Heart right ventricle (tissue), 16 donors: ENCODE results near the gene ISCA2. TPM values are rescaled to one million over a fixed set of nuclear protein-coding genes. Genes with fewer than 3 reads are reported as not detected.
"Not testable (repeated sequence)": the region's sequence is repeated elsewhere in the genome, so short reads cannot be mapped to it uniquely, and the experiment has no call there.

Experiments
- ATAC-seq, 8 donors: fragments of 200-7000 bp; cut with Tn5 transposase; one replicate each; pipeline ENCODE4 v1.9.1; 2020; ENCODE audit warnings: mild to moderate bottlenecking in 8 of 8, moderate library complexity in 8 of 8, moderate number of reproducible peaks in 1 of 8
- DNase-seq, 2 donors: peaks; one replicate each; pipeline ENCODE4 v3.0.0-alpha.2; 2020
- H3K27ac ChIP-seq, 10 donors: fragments of 200-600 bp; sonication (generic) in 2 of 10; one replicate each; pipeline versions ENCODE4 v1.5.0 to v1.8.0; 2020 to 2022; ENCODE audit warnings: mild to moderate bottlenecking in 3 of 10
- H3K27me3 ChIP-seq, 7 donors: fragments of 200-600 bp; one replicate each; pipeline ENCODE4 v1.8.0; 2021 to 2022; ENCODE audit warnings: mild to moderate bottlenecking in 2 of 7
- H3K36me3 ChIP-seq, 9 donors: fragments of 200-600 bp; sonication (generic) in 1 of 9; one replicate each; pipeline versions ENCODE4 v1.5.0 to v1.8.0; 2020 to 2022; ENCODE audit warnings: mild to moderate bottlenecking in 2 of 9
- H3K4me1 ChIP-seq, 9 donors: fragments of 200-600 bp; sonication (generic) in 1 of 9; one replicate each; pipeline versions ENCODE4 v1.5.0 to v1.8.0; 2020 to 2022; ENCODE audit warnings: mild to moderate bottlenecking in 4 of 9
- H3K4me3 ChIP-seq, 10 donors: fragments of 200-600 bp; sonication (generic) in 2 of 10; one replicate each; pipeline versions ENCODE4 v1.5.0 to v1.8.0; 2020 to 2022; ENCODE audit warnings: mild to moderate bottlenecking in 7 of 10, moderate library complexity in 2 of 10
- H3K9me3 ChIP-seq, 11 donors: fragments of 200-600 bp in 10 of 11; sonication (generic) in 2 of 11; one replicate each; pipeline versions ENCODE4 v1.5.0 to v1.8.0; 2013 to 2022; ENCODE audit warnings: mild to moderate bottlenecking in 2 of 11, control low read depth in 1 of 11, moderate library complexity in 1 of 11
- WGBS, 2 donors: extraction: QIAGEN DNeasy Blood & Tissue Kit; methylation state at CpG; one replicate each; pipeline ENCODE4 v1.1.7; 2013; ENCODE audit warnings: inconsistent platforms in 1 of 2; 5-methylcytosine and 5-hydroxymethylcytosine counted together
- intact Hi-C, 10 donors: fragments of 100-400 bp; cut with DNase I; formaldehyde crosslinking; loops; one replicate each; pipeline versions ENCODE4 v1.11.1 to v1.14.2; 2022
- polyA plus RNA-seq, 2 donors: library from polyadenylated mRNA; stranded (reverse); fragments of 200-250 nt; gene quantifications; one replicate each; pipeline ENCODE4 v1.2.3, GENCODE V29; 2013
- total RNA-seq, 10 donors: library from RNA; stranded (reverse); fragmentation: NEBNext Ultra II Directional in 3 of 10; extraction: Animal tissue kit (Norgen Biotek cat#: 25700) in 3 of 10; gene quantifications; one replicate each; pipeline versions ENCODE4 v1.2.1 to v1.2.4, GENCODE V29; 2021 to 2023
- TF ChIP-seq, protein P1 (sequence below), 9 donors: fragments of 200-600 bp; sonication (generic) in 2 of 9; IDR thresholded peaks; one replicate each; pipeline versions ENCODE4 v1.5.0 to v1.8.0; 2021 to 2022; ENCODE audit warnings: antibody characterized with exemption in 9 of 9, mild to moderate bottlenecking in 5 of 9, moderate library complexity in 1 of 9
- donor health status: Arrhythmogenic right ventricular cardiomyopathy.
- donor health status: ischemic (EF 13 %, LVEDD 7.1; RV severe dilation, severe dysfunction).
- donor health status: healthy with polysubstance abuse.
- donor health status: DM: no; HTN: yes; CAD: no.
- donor health status: DM: no; HTN: no; CAD: no.
- donor health status: ischemic (EF 25% LVEDD 6.9; RV normal size, moderate dysfunction).
- donor health status: ischemic (EF 25% LVEDD 5.7; RV mildly dilated, moderate dysfunction).
- donor health status: healthy.
- donor health status: DM: yes; HTN: yes; CAD: no.
- donor health status: Ischemic cardiomyopathy.
- donor health status: ischemic (EF 35%, LVEDD 5.7; RV mildly dilated, moderate dysfunction).
- donor health status: nonischemic (EF 11% LVEDD 7.7; RV severe dilation, severe dysfunction).
- donor health status: DM: yes; HTN: yes; CAD: no.
- donor health status: PGD.
- donor health status: ischemic (EF 29% LVEDD 5.4; RV normal size, mild dysfunction).
- donor health status: nonischemic (EF 23%, LVEDD 6.1; RV moderate dilation, normal function).

ISCA2 gene
- total and polyA plus RNA-seq, 12 donors = 20.6 to 44.3 (median 39.9) TPM

DNA sequence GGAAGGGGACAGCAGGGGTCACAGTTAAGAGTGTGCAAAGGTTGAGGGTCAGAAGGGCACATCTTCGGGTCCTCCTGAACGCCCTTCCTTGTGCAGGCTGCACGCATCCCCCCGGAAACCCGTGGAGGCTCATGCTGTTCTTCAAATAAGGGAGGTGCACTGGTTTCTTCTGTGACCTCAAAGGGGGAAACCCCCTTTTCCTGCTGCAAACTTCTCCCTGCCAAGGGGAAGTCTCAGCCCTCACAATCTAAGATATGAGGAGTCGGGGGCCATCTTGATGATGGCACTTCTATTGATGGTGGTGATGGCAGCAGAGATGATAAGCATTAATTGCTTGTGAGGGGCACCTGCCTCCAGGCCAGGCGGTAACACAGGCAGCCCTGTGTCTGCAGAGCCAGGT lies 40.0 kb downstream of the ISCA2 start:
- intact Hi-C loops = loop anchor here in 1 of 10 donors (10.0 kb wide), 1 partner anchor 71 kb away; no protein-coding TSS in a partner anchor

DNA sequence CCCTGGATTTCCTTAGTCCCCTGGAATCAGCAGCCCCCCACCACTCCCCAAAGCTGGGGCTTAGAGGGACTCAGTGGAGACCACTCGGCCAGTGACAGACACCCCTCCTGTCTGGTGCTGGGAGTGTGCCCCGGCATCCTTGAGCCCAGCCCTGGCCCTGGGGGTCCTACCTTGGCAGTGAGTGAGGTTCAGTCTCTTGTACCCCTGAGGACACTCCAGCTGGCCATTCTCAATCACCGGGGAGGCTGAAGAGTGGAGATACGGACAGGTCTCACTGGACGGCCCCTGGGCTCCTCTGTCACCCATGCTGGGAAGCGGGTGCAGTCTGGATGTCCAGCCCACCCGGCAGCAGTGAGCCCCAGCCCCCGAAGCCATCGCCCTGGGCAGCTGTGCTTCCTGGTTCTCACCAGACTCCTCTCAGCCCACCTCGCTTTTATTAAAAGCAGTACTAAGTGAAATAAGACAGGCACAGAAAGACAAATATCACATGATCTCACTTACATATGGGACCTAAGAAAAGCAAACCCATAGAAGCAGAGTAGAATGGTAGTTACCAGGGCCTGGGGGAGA lies 42.3 kb downstream of the ISCA2 start:
- DNase-seq (no peak), ATAC-seq (no peak)
- Histone ChIP-seq H3K27me3 (no peaks in the 10 kb centered on the region), H3K36me3 (peaks cover 0 to 40% (median 0%) of the 10 kb centered on the region in 9 donors), H3K27ac (no peak overlapping the region), H3K4me3 (no peak overlapping the region), H3K4me1 (peaks cover 0 to 5% (median 0%) of the 10 kb centered on the region in 9 donors), H3K9me3 (no peaks in the 10 kb centered on the region)
- WGBS, 2 donors = 82 to 86% methylated on average over 10 of the region's 10 CpGs
- TF ChIP-seq, protein P1, sequence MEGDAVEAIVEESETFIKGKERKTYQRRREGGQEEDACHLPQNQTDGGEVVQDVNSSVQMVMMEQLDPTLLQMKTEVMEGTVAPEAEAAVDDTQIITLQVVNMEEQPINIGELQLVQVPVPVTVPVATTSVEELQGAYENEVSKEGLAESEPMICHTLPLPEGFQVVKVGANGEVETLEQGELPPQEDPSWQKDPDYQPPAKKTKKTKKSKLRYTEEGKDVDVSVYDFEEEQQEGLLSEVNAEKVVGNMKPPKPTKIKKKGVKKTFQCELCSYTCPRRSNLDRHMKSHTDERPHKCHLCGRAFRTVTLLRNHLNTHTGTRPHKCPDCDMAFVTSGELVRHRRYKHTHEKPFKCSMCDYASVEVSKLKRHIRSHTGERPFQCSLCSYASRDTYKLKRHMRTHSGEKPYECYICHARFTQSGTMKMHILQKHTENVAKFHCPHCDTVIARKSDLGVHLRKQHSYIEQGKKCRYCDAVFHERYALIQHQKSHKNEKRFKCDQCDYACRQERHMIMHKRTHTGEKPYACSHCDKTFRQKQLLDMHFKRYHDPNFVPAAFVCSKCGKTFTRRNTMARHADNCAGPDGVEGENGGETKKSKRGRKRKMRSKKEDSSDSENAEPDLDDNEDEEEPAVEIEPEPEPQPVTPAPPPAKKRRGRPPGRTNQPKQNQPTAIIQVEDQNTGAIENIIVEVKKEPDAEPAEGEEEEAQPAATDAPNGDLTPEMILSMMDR (IDR thresholded peaks at IDR 0.05) = no peak
- intact Hi-C loops = loop anchor here in 1 of 10 donors (10.0 kb wide), 1 partner anchor 69 kb away; no protein-coding TSS in a partner anchor

More for the DNA sequence above, 40.0 kb downstream of the ISCA2 start:
- H3K4me1 ChIP-seq = peaks cover 0 to 5% (median 0%) of the 10 kb centered on the region in 9 donors
- DNase-seq (no peak), ATAC-seq (no peak)
- H3K27me3 ChIP-seq = no peaks in the 10 kb centered on the region
- H3K9me3 ChIP-seq = no peaks in the 10 kb centered on the region
- H3K4me3 ChIP-seq = no peak overlapping the region
- H3K27ac ChIP-seq = no peak overlapping the region
- 76 to 83% methylated on average over 7 of the region's 7 CpGs for whole genome bisulfite sequencing, 2 donors
- TF ChIP-seq, protein P1 (IDR thresholded peaks at IDR 0.05) = no peak
- H3K36me3 ChIP-seq = peaks cover 0 to 42% (median 0%) of the 10 kb centered on the region in 9 donors

DNA sequence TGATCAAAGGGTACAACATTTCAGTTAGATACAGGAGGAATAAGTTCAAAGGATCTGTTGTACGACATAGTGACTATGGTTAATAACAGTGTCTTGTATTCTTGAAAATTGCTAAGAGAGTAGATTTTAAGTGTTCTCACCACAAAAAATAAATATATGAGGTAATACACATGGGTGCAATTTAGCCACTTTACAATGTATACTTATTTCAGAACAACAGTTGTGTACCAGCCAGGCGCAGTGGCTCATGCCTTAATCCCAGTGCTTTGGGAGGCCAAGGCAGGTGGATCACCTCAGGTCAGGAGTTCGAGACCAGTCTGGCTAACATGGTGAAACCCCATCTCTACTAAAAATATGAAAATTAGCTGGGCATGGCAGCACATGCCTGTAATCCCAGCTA lies 42.8 kb downstream of the ISCA2 start:
- not testable (repeated sequence) for H3K9me3 ChIP-seq, ATAC-seq, H3K4me1 ChIP-seq, H3K4me3 ChIP-seq, DNase-seq, H3K27ac ChIP-seq, H3K27me3 ChIP-seq
- 96 to 98% methylated on average over 3 of the region's 3 CpGs for WGBS, 2 donors
- intact Hi-C loops = loop anchor here in 1 of 10 donors (10.0 kb wide), 1 partner anchor 68 kb away; no protein-coding TSS in a partner anchor
- H3K36me3 ChIP-seq = peaks cover 0 to 40% (median 0%) of the 10 kb centered on the region in 9 donors

DNA sequence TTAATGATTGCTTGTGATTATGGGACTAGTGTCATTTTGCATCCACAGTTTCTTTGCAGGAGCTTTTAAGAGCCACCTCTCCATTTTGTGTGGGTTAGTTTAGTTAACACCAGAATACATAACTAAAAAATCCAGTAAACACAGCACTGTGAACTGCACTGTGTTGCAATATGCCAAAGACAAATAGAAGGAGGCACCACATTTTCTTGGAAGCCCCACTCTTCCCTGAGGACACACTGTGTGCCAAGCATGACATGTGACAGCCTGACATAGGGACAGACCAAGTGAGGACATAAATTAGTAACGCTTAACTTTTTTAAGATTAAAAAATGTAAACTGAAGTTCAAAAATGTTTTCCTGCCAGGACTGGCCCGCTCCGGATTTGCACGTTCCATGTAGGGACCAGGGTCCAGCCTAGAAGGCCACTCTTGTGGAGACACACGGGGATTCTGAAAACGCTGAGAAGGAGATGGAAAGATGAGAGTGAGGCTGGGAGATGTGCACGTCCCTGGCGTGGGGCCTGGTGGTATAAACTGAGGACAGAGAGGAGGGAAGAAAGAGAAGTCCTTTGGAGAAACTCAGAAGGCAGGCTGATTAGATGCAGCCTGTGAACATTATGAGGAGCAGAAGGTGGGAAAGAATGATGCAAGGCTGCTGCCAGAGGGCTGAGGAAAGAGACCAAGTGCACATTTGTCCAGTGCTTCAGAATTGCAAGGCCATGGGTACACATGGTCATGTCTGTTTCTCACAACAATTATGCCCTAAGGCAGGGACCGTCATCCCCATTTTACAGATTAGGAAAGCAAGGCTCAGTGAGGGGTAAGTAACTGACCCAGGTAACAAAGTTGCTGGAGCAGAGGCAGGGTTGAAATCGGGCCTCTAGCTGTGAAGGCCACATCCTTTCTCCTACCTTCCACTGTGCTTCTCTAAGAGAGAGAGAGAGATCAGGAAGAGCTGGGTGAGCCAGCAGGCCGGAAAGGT lies 45.1 kb downstream of the ISCA2 start:
- H3K9me3 ChIP-seq = no peaks in the 10 kb centered on the region
- peaks cover 0 to 7% (median 0%) of the 10 kb centered on the region in 9 donors for H3K4me1 ChIP-seq
- no peaks in the 10 kb centered on the region for H3K27me3 ChIP-seq
- intact Hi-C loops = loop anchor here in 1 of 10 donors (10.0 kb wide), 1 partner anchor 66 kb away; no protein-coding TSS in a partner anchor
- TF ChIP-seq, protein P1 (IDR thresholded peaks at IDR 0.05) = no peak
- no peak for DNase-seq
- ATAC-seq = no peak
- H3K27ac ChIP-seq = no peak overlapping the region
- peaks cover 0 to 24% (median 0%) of the 10 kb centered on the region in 9 donors for H3K36me3 ChIP-seq
- 88 to 90% methylated on average over 11 of the region's 11 CpGs for WGBS, 2 donors
- no peak overlapping the region for H3K4me3 ChIP-seq
